Transverse colon (tissue), 4 donors: ENCODE results near the gene DQX1. TPM values are rescaled to one million over a fixed set of nuclear protein-coding genes. Genes with fewer than 3 reads are reported as not detected.
"Not testable (repeated sequence)": the region's sequence is repeated elsewhere in the genome, so short reads cannot be mapped to it uniquely, and the experiment has no call there.

Source experiments
- DNase-seq: peaks from one replicate; pipeline ENCODE4 v3.0.0-alpha.2; 2019
- H3K27ac ChIP-seq, 4 donors: fragments of 200-600 bp; sonication (generic); 2 replicates each; pipeline ENCODE4 v1.5.1; 2016 to 2018; ENCODE audit warnings: inconsistent platforms in 4 of 4
- H3K27me3 ChIP-seq: fragments of 200-600 bp; sonication (generic); 2 replicates; pipeline ENCODE4 v1.5.1; 2017; ENCODE audit warnings: inconsistent platforms
- H3K36me3 ChIP-seq, 4 donors: fragments of 200-600 bp; sonication (generic); 2 replicates each; pipeline ENCODE4 v1.5.1; 2017 to 2019; ENCODE audit warnings: inconsistent platforms in 4 of 4
- H3K4me1 ChIP-seq, 4 donors: fragments of 200-600 bp; sonication (generic); 2 replicates each; pipeline ENCODE4 v1.5.1; 2017 to 2020; ENCODE audit warnings: inconsistent platforms in 4 of 4
- H3K4me3 ChIP-seq, 4 donors: fragments of 200-600 bp; sonication (generic); 1 replicate in 1 of 4; 2 replicates in 3 of 4; pipeline versions ENCODE4 v1.5.1 to v1.6.1; 2017 to 2019; ENCODE audit warnings: inconsistent platforms in 4 of 4
- H3K9me3 ChIP-seq, 2 donors: fragments of 200-600 bp; sonication (generic); 2 replicates each; pipeline ENCODE4 v1.5.1; 2017 to 2019; ENCODE audit warnings: inconsistent platforms in 2 of 2
- CTCF ChIP-seq, 5 experiments: fragments of 200-600 bp in 3 of 5; fragments of 450-650 bp in 2 of 5; sonication (generic) in 3 of 5; IDR thresholded peaks; 1 replicate in 2 of 5; 2 replicates in 3 of 5; pipeline ENCODE4 v1.5.1; 2016 to 2017; ENCODE audit warnings: antibody characterized with exemption in 5 of 5, inconsistent platforms in 3 of 5, mild to moderate bottlenecking in 2 of 5, moderate library complexity in 1 of 5
- EP300 ChIP-seq: sonication (generic); formaldehyde crosslinking; IDR thresholded peaks from one replicate; pipeline ENCODE4 v1.6.1; 2017; ENCODE audit warnings: antibody characterized with exemption, low read depth
- POLR2A ChIP-seq: fragments of 450-650 bp; IDR thresholded peaks from one replicate; pipeline ENCODE4 v1.6.1; 2016; ENCODE audit warnings: antibody characterized with exemption, mild to moderate bottlenecking, moderate library complexity
- POLR2AphosphoS5 ChIP-seq, 3 donors: sonication (generic); formaldehyde crosslinking; IDR thresholded peaks; one replicate each; pipeline ENCODE4 v1.6.1; 2016; ENCODE audit warnings: antibody characterized with exemption in 3 of 3
- WGBS, 2 donors: methylation state at CpG; one replicate each; pipeline ENCODE4 v1.1.5; 2018; ENCODE audit warnings: low coverage in 1 of 2; 5-methylcytosine and 5-hydroxymethylcytosine counted together
- in situ Hi-C, 4 donors: fragments of 200-750 bp; cut with MboI; loops; one replicate each; pipeline versions ENCODE4 v1.15.0 to v1.15.1; 2017; ENCODE audit warnings: low sequenced_read_pairs in 3 of 4, low pct_ligation_motif_present in 1 of 4, low pct_unique_long_range_greater_than_20kb in 1 of 4
- intact Hi-C: fragments of 100-400 bp; cut with DNase I; formaldehyde crosslinking; loops from one replicate; pipeline ENCODE4 v1.15.1; 2023; ENCODE audit warnings: low total_unique reads
- total RNA-seq, 4 donors: library from RNA; depleted of rRNA; stranded (reverse); fragments of >200 nt; gene quantifications; one replicate each; pipeline ENCODE4 v1.1.0, GENCODE V29; 2016

The DQX1 gene
- total RNA-seq, 4 donors from 2014 or later = 32.4 to 194 (median 53.1) TPM

- Histone ChIP-seq H3K4me3 (no peak overlapping the region), H3K9me3 (no peaks in the 10 kb centered on the region), H3K36me3 (no peaks in the 10 kb centered on the region), H3K27ac (no peak overlapping the region), H3K27me3 (no peaks in the 10 kb centered on the region), H3K4me1 (no peaks in the 10 kb centered on the region)
- TF ChIP-seq EP300 (no peak), CTCF (IDR thresholded peaks at IDR 0.05) (no peak), POLR2A (no peak), POLR2AphosphoS5 (IDR thresholded peaks at IDR 0.05) (no peak)
- no peak for DNase-seq
- intact Hi-C loops = no loop called here
- in situ Hi-C loops = no loop called here
Measured at GRCh38 chr2:74566754-74567085, 40.7 kb upstream of the DQX1 start.

GRCh38 chr2:74566076-74566753 is 40.2 kb upstream of the DQX1 start:
- TF ChIP-seq EP300 (no peak), POLR2AphosphoS5 (IDR thresholded peaks at IDR 0.05) (no peak), POLR2A (no peak), CTCF (IDR thresholded peaks at IDR 0.05) (no peak)
- no peaks in the 10 kb centered on the region for H3K4me1 ChIP-seq
- 64 to 94% methylated on average over 6 to 7 of the region's 7 CpGs for WGBS, 2 donors
- no peaks in the 10 kb centered on the region for H3K27me3 ChIP-seq
- intact Hi-C loops (no loop called here), in situ Hi-C loops (no loop called here)
- H3K9me3 ChIP-seq = no peaks in the 10 kb centered on the region
- no peak overlapping the region for H3K27ac ChIP-seq
- no peaks in the 10 kb centered on the region for H3K36me3 ChIP-seq
- H3K4me3 ChIP-seq = no peak overlapping the region
- DNase-seq = no peak

- no peak for DNase-seq
- Histone ChIP-seq H3K27me3 (no peaks in the 10 kb centered on the region), H3K27ac (no peak overlapping the region), H3K9me3 (no peaks in the 10 kb centered on the region), H3K36me3 (no peaks in the 10 kb centered on the region), H3K4me3 (no peak overlapping the region), H3K4me1 (peaks cover 0 to 5% (median 0%) of the 10 kb centered on the region in 4 donors)
- intact Hi-C loops (no loop called here), in situ Hi-C loops (no loop called here)
- TF ChIP-seq EP300 (no peak), POLR2A (no peak), CTCF (IDR thresholded peaks at IDR 0.05) (no peak), POLR2AphosphoS5 (IDR thresholded peaks at IDR 0.05) (no peak)
- WGBS, 2 donors = 69 to 84% methylated on average over 2 to 5 of the region's 5 CpGs
Measured at GRCh38 chr2:74564222-74564621, 38.2 kb upstream of the DQX1 start.

GRCh38 chr2:74562126-74562775 is 36.2 kb upstream of the DQX1 start:
- no peak for TF ChIP-seq CTCF (IDR thresholded peaks at IDR 0.05)
- TF ChIP-seq POLR2A = no peak
- no peak for TF ChIP-seq POLR2AphosphoS5 (IDR thresholded peaks at IDR 0.05)
- TF ChIP-seq EP300 = no peak
- H3K36me3 ChIP-seq = no peaks in the 10 kb centered on the region
- H3K9me3 ChIP-seq = no peaks in the 10 kb centered on the region
- 83 to 85% methylated on average over 2 to 7 of the region's 7 CpGs for WGBS, 2 donors
- H3K4me1 ChIP-seq = peaks cover 0 to 15% (median 11%) of the 10 kb centered on the region in 4 donors
- H3K27ac ChIP-seq = no peak overlapping the region
- intact Hi-C loops (no loop called here), in situ Hi-C loops (no loop called here)
- no peak for DNase-seq
- H3K27me3 ChIP-seq = no peaks in the 10 kb centered on the region
- no peak overlapping the region for H3K4me3 ChIP-seq

- H3K27me3 ChIP-seq, H3K27ac ChIP-seq, H3K36me3 ChIP-seq, H3K9me3 ChIP-seq, DNase-seq, intact Hi-C loops, H3K4me3 ChIP-seq, in situ Hi-C loops: not testable (repeated sequence)
- 91 to 100% methylated on average over 1 of the region's 1 CpG for WGBS, 2 donors
- peaks cover 0 to 15% (median 11%) of the 10 kb centered on the region in 4 donors for H3K4me1 ChIP-seq
Measured at GRCh38 chr2:74561022-74561421, 35.0 kb upstream of the DQX1 start.
